Measurements from ENCODE around the gene LPAR2. TPM values are rescaled to one million over a fixed set of nuclear protein-coding genes. Genes with fewer than 3 reads are reported as not detected.
"Not testable (repeated sequence)": the region's sequence is repeated elsewhere in the genome, so short reads cannot be mapped to it uniquely, and the experiment has no call there.

Gene LPAR2
- total and polyA plus RNA-seq, 7 donors, result 0.08 to 1.5 (median 0.42) TPM

DNA sequence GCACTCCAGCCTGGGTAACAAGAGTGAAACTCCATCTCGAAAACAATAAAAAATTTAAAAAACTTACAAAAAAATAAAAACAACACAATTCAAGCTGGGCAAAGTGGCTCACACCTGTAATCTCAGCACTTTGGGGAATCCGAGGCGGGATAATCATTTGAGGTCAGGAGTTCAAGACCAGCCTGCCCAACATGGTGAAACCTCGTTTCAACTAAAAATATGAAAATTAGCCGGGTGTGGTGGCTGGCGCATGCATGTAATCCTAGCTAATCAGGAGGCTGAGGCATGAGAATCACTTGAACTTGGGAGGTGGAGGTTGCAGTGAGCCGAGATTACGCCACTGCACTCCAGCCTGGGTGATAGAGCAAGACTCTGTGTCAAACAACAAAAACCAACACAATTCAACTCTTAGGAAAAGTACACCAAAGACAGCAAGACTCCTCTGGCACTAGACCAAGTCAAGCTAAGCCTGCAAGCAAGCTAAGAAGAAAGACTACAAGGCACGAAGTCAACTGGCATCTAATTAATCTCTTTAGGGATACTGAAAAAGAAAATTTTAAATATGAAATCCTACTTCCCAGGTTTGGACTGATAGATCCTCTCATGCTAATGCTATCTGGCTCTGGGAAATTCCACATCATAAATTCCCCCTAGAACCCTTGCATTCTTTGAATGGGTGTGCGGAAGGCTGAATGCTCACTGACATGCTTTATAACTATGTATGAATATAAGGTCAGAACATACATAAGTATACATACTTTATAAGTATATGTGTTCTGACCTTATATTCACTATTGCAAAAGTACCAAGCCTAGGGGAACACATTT lies 17.4 kb downstream of the LPAR2 start:
- intact Hi-C loops (cut with DNase I), result no loop called here
- Histone ChIP-seq H3K36me3 (ENCODE audit: insufficient read depth in 1 of 2, low read depth in 1 of 2) (no peaks in the 10 kb centered on the region), H3K27ac (no peak overlapping the region), H3K4me3 (no peak overlapping the region), H3K4me1 (no peaks in the 10 kb centered on the region), H3K27me3 (ENCODE audit: insufficient read depth in 3 of 3, low read length in 2 of 3) (no peaks in the 10 kb centered on the region), H3K9me3 (no peaks in the 10 kb centered on the region)
- DNase-seq (no peak), ATAC-seq (no peak)
- 82 to 90% (median 87%) methylated on average over 10 of the region's 10 CpGs for WGBS, 3 donors
- TF ChIP-seq, protein P1, sequence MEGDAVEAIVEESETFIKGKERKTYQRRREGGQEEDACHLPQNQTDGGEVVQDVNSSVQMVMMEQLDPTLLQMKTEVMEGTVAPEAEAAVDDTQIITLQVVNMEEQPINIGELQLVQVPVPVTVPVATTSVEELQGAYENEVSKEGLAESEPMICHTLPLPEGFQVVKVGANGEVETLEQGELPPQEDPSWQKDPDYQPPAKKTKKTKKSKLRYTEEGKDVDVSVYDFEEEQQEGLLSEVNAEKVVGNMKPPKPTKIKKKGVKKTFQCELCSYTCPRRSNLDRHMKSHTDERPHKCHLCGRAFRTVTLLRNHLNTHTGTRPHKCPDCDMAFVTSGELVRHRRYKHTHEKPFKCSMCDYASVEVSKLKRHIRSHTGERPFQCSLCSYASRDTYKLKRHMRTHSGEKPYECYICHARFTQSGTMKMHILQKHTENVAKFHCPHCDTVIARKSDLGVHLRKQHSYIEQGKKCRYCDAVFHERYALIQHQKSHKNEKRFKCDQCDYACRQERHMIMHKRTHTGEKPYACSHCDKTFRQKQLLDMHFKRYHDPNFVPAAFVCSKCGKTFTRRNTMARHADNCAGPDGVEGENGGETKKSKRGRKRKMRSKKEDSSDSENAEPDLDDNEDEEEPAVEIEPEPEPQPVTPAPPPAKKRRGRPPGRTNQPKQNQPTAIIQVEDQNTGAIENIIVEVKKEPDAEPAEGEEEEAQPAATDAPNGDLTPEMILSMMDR (IDR thresholded peaks at IDR 0.05), result no peak

DNA sequence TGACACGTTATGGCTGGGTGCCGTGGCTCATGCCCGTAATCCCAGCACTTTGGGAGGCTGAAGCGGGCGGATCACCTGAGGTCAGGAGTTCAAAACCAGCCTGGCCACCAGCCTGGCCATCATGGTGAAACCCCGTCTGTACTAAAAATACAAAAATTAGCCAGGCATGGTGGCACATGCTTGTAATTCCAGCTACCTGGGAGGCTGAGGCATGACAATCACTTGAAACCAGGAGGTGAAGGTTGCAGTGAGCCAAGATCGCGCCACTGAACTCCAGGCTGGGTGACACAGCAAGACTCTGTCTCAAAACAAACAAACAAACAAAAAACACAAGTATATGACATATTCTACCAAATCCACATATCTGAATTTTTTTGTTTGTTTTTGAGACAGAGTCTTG lies 21.3 kb downstream of the LPAR2 start:
- DNase-seq; intact Hi-C loops (cut with DNase I): not testable (repeated sequence)

DNA sequence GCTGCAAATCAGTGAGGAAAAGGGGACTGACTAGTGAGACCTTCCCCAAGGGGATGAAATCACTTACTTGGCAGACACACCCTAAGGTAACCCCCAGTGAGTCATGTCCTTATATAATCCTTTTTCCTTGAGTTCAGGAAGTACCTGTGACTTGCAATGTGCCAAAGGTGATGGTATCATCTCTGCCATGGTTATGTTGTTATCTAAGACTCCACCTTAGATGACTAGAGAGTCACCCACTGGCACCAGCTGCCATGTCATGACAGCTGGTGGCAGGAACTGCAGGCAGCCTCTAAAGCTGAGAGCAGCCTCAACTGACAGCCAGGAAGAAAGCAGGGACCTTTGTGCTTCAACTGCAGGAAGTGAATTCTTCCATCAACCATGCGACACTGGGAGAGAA lies 22.0 kb downstream of the LPAR2 start:
- Histone ChIP-seq H3K27ac (no peak overlapping the region), H3K9me3 (no peaks in the 10 kb centered on the region), H3K27me3 (ENCODE audit: insufficient read depth in 3 of 3, low read length in 2 of 3) (no peaks in the 10 kb centered on the region), H3K4me3 (no peak overlapping the region), H3K36me3 (ENCODE audit: insufficient read depth in 1 of 2, low read depth in 1 of 2) (no peaks in the 10 kb centered on the region), H3K4me1 (no peaks in the 10 kb centered on the region)
- intact Hi-C loops (cut with DNase I), result no loop called here
- TF ChIP-seq, protein P1 (IDR thresholded peaks at IDR 0.05), result no peak
- DNase-seq, result no peak
- peak in 1 of 4 donors; percentile 38 for ATAC-seq
- WGBS, 3 donors, result 30 to 42% (median 32%) methylated on average over 1 of the region's 1 CpG

More for the DNA sequence above, 21.3 kb downstream of the LPAR2 start:
- not testable (repeated sequence) for H3K27ac ChIP-seq; H3K4me1 ChIP-seq; H3K4me3 ChIP-seq; H3K27me3 ChIP-seq (ENCODE audit: insufficient read depth in 3 of 3, low read length in 2 of 3); ATAC-seq; H3K9me3 ChIP-seq; H3K36me3 ChIP-seq (ENCODE audit: insufficient read depth in 1 of 2, low read depth in 1 of 2)
- WGBS, 3 donors, result 89 to 93% (median 91%) methylated on average over 8 of the region's 8 CpGs

DNA sequence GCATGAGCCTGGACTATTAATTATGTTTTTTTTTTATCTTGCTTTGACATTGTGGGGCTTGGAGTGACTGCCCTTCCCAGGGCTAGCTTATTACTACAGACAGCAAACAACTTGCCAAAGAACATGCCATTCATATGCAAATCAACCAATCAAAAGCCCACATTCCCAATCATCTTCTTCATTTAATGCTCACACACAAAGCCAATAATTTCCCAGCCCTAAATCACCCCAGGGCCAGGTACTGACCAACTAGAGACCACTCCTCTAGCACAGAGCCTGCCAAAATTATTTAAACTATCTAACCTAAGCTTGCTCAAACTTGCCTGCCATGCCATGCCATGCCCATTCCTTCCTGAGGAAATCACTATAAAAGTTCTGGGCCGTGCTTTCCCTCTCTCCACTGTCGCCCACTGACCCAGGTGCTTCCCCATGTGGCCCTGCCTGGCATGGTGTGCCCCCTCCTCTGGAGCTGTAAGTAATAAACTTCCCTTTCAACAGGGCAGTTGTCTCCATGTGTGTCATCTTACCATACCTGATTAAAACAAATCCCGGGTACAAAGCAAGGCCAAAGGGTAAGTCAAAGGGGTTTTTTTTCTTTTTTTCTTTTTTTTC lies 25.2 kb downstream of the LPAR2 start:
- TF ChIP-seq, protein P1 (IDR thresholded peaks at IDR 0.05), result no peak
- WGBS, 3 donors, result 65 to 68% (median 66%) methylated on average over 3 of the region's 3 CpGs
- no peaks in the 10 kb centered on the region for H3K27me3 ChIP-seq (ENCODE audit: insufficient read depth in 3 of 3, low read length in 2 of 3)
- no peak overlapping the region for H3K27ac ChIP-seq
- H3K4me1 ChIP-seq, result no peaks in the 10 kb centered on the region
- no peaks in the 10 kb centered on the region for H3K9me3 ChIP-seq
- ATAC-seq (no peak), DNase-seq (no peak)
- intact Hi-C loops (cut with DNase I), result no loop called here
- no peaks in the 10 kb centered on the region for H3K36me3 ChIP-seq (ENCODE audit: insufficient read depth in 1 of 2, low read depth in 1 of 2)
- no peak overlapping the region for H3K4me3 ChIP-seq

DNA sequence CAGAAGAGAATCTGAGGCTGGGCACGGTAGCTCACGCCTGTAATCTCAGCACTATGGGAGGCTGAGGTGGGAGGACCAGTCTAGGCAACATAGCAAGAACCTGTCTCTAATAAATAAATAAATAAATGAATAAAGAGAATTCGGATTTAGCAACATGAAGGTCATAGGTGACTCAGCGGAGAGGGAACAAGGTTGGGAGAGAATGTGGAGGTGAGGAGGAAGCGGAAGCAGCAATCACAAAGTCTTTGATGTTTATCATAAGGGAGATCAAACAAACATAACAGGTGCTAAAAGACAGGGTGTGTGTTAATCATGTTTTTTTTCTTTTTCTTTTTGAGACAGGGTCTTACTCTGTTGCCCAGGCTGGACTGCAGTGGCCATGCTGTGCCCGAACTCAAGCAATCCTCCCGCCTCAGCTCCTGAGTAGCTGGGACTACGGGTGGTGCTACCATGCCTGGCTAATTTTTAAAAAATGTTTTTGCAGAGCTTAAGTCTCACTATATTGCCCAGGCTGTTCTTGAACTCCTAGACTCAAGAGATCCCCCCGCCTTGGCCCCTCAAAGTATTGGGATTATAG lies 25.8 kb downstream of the LPAR2 start:
- Histone ChIP-seq H3K36me3 (ENCODE audit: insufficient read depth in 1 of 2, low read depth in 1 of 2) (no peaks in the 10 kb centered on the region), H3K4me1 (no peaks in the 10 kb centered on the region), H3K27ac (no peak overlapping the region), H3K9me3 (no peaks in the 10 kb centered on the region), H3K27me3 (ENCODE audit: insufficient read depth in 3 of 3, low read length in 2 of 3) (no peaks in the 10 kb centered on the region), H3K4me3 (no peak overlapping the region)
- 82 to 89% (median 84%) methylated on average over 9 of the region's 9 CpGs for WGBS, 3 donors
- ATAC-seq (no peak), DNase-seq (no peak)
- TF ChIP-seq, protein P1 (IDR thresholded peaks at IDR 0.05), result no peak
- intact Hi-C loops (cut with DNase I), result no loop called here
